PC-9 (cell line): Measurements from ENCODE around the gene ATG16L1. TPM values are rescaled to one million over a fixed set of nuclear protein-coding genes. Genes with fewer than 3 reads are reported as not detected.

Source experiments
- BruUV-seq: library from RNA; stranded (reverse); fragments of 400-500 nt; replicated peaks from 2 replicates; lab custom pipeline; 2021; lab: Mats Ljungman, UMichigan
- CTCF ChIA-PET: fragments of 300-600 bp; sonication (Branson Sonifier 250); formaldehyde crosslinking; loops from one replicate; lab custom pipeline; 2022; ENCODE audit warnings: antibody characterized with exemption; lab: Charles Lee
- POLR2A ChIA-PET: fragments of 300-600 bp; sonication (Branson Sonifier 250); formaldehyde crosslinking; loops from one replicate; lab custom pipeline; 2022; ENCODE audit warnings: antibody characterized with exemption; ENCODE audit not compliant: unreplicated experiment; lab: Charles Lee
- DNase-seq, 2 experiments: peaks; one replicate each; pipeline versions ENCODE4 v3.0.0 to v3.0.0-alpha.2; 2015 to 2022; ENCODE audit warnings: mixed read lengths in 1 of 2
- H2AFZ ChIP-seq: fragments of 200-600 bp; sonication (generic); 2 replicates; pipeline ENCODE4 v1.8.1; 2017; ENCODE audit warnings: antibody characterized with exemption
- H3F3A ChIP-seq: fragments of 200-600 bp; sonication (generic); 2 replicates; pipeline ENCODE4 v1.8.1; 2017; ENCODE audit warnings: antibody characterized with exemption, mild to moderate bottlenecking, low read depth; ENCODE audit not compliant: insufficient read depth
- H3K27ac ChIP-seq: fragments of 200-600 bp; sonication (generic); 2 replicates; pipeline ENCODE4 v1.6.1; 2016; ENCODE audit warnings: mixed run types
- H3K27me3 ChIP-seq: fragments of 200-600 bp; sonication (generic); 2 replicates; pipeline ENCODE4 v1.6.1; 2016; ENCODE audit warnings: low read depth, mixed run types; ENCODE audit not compliant: insufficient read depth
- H3K36me3 ChIP-seq: fragments of 200-600 bp; sonication (generic); 2 replicates; pipeline ENCODE4 v1.6.1; 2016; ENCODE audit warnings: low read depth, mixed run types
- H3K4me1 ChIP-seq: fragments of 200-600 bp; sonication (generic); replicated peaks from 2 replicates; pipeline ENCODE4 v1.6.1; 2016; ENCODE audit warnings: mixed run types; ENCODE audit not compliant: insufficient read depth
- H3K4me2 ChIP-seq: fragments of 200-600 bp; sonication (generic); 2 replicates; pipeline ENCODE4 v1.6.1; 2017; ENCODE audit warnings: mixed run types
- H3K4me3 ChIP-seq: fragments of 200-600 bp; sonication (generic); 2 replicates; pipeline ENCODE4 v1.6.1; 2016; ENCODE audit warnings: mixed run types
- H3K79me2 ChIP-seq: fragments of 200-600 bp; sonication (generic); 2 replicates; pipeline ENCODE4 v1.6.1; 2017; ENCODE audit warnings: low read depth, mixed run types
- H3K9me2 ChIP-seq: fragments of 200-600 bp; sonication (generic); 2 replicates; pipeline ENCODE4 v1.8.1; 2017; ENCODE audit warnings: mild to moderate bottlenecking; ENCODE audit not compliant: insufficient read depth
- H3K9me3 ChIP-seq: fragments of 200-600 bp; sonication (generic); 2 replicates; pipeline ENCODE4 v1.8.1; 2016; ENCODE audit warnings: low read depth; ENCODE audit not compliant: insufficient read depth
- H4K20me1 ChIP-seq: fragments of 200-600 bp; sonication (generic); 2 replicates; pipeline ENCODE4 v1.8.1; 2017; ENCODE audit not compliant: insufficient read depth
- EZH2 ChIP-seq: fragments of 200-600 bp; sonication (generic); IDR thresholded peaks from 2 replicates; pipeline ENCODE4 v1.8.0; 2017; ENCODE audit warnings: antibody characterized with exemption, low read depth
- intact Hi-C: fragments of 100-400 bp; cut with micrococcal nuclease; formaldehyde crosslinking; loops from one replicate; pipeline ENCODE4 v1.10.0; 2022; ENCODE audit not compliant: unreplicated experiment
- total RNA-seq: library from RNA; stranded (reverse); gene quantifications from 2 replicates; pipeline ENCODE4 v1.2.3, GENCODE V29; 2021
- TF ChIP-seq, protein P1 (sequence below): fragments of 200-600 bp; sonication (generic); conservative IDR thresholded peaks from 2 replicates; pipeline ENCODE4 v1.6.1; 2017; ENCODE audit warnings: mixed run types, antibody characterized with exemption, mild to moderate bottlenecking, moderate library complexity

Gene ATG16L1
- total RNA-seq, 1 experiment from 2014 or later: 55.7 TPM

DNA sequence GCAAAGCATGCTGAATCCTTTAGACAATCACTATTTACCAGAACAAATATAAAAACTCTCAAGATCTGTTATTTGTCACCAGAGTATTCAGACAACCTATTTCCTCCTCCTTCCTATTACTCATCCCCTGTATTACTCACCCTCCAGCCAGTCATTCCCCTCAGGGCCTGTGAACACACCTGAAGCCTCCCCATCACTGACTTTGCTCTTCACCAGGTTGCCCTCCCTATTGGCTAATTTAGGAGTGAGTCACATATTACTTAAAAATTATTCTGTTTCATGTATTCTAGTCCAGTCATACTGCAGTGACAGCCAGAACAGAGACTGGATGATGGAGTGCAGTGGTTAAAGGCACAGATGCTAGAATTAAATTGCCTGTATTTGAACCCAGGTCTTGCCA, 3.7 kb upstream of the ATG16L1 start:
- H3K4me1 ChIP-seq: peaks cover 68% of the 10 kb centered on the region
- TF ChIP-seq, protein P1, sequence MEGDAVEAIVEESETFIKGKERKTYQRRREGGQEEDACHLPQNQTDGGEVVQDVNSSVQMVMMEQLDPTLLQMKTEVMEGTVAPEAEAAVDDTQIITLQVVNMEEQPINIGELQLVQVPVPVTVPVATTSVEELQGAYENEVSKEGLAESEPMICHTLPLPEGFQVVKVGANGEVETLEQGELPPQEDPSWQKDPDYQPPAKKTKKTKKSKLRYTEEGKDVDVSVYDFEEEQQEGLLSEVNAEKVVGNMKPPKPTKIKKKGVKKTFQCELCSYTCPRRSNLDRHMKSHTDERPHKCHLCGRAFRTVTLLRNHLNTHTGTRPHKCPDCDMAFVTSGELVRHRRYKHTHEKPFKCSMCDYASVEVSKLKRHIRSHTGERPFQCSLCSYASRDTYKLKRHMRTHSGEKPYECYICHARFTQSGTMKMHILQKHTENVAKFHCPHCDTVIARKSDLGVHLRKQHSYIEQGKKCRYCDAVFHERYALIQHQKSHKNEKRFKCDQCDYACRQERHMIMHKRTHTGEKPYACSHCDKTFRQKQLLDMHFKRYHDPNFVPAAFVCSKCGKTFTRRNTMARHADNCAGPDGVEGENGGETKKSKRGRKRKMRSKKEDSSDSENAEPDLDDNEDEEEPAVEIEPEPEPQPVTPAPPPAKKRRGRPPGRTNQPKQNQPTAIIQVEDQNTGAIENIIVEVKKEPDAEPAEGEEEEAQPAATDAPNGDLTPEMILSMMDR: no peak
- TF ChIP-seq EZH2: no peak
- peaks cover 63% of the 10 kb centered on the region for H3F3A ChIP-seq
- DNase-seq: peak; percentile 94 to 100
- H3K4me3 ChIP-seq: no peak overlapping the region; the same call in 1 of the 2 replicates
- ChIA-PET CTCF (no interaction called here), POLR2A (no interaction called here)
- no peaks in the 10 kb centered on the region for H3K36me3 ChIP-seq
- H3K27me3 ChIP-seq: no peaks in the 10 kb centered on the region
- intact Hi-C loops: loop anchor here (1.0 to 2.0 kb wide), 6 partner anchors 36 to 267 kb away; no protein-coding TSS in a partner anchor
- BruUV-seq: no TSS peak
- H4K20me1 ChIP-seq: no peaks in the 10 kb centered on the region
- H3K4me2 ChIP-seq: peak overlapping the region; percentile 65
- H3K9me3 ChIP-seq: no peaks in the 10 kb centered on the region
- H3K79me2 ChIP-seq: peaks cover 13% of the 10 kb centered on the region
- peak overlapping the region; percentile 93 for H3K27ac ChIP-seq
- H3K9me2 ChIP-seq: no peaks in the 10 kb centered on the region
- H2AFZ ChIP-seq: no peak overlapping the region

GRCh38 chr2:233248999-233249398, 2.5 kb upstream of the ATG16L1 start:
- Histone ChIP-seq H3K9me3 (no peaks in the 10 kb centered on the region), H3K27me3 (no peaks in the 10 kb centered on the region), H3K79me2 (peaks cover 25% of the 10 kb centered on the region), H3K4me2 (0 out of 2 replicates have a peak overlapping the region, but pooled peaks have one; percentile 62), H3K9me2 (no peaks in the 10 kb centered on the region), H3K27ac (peak overlapping the region; percentile 93), H2AFZ (no peak overlapping the region), H3K4me1 (peaks cover 71% of the 10 kb centered on the region), H4K20me1 (0 out of 2 replicates have a peak, but pooled peaks cover 7% of the 10 kb centered on the region), H3K36me3 (peaks cover 5% of the 10 kb centered on the region), H3K4me3 (no peak overlapping the region), H3F3A (peaks cover 64% of the 10 kb centered on the region)
- intact Hi-C loops: no loop called here
- ChIA-PET CTCF (interaction anchor here (0.6 kb wide), 1 partner anchor 357 kb away, joined by 4 read pairs; no protein-coding TSS in a partner anchor), POLR2A (no interaction called here)
- no peak for DNase-seq
- no TSS peak for BruUV-seq
- no peak for TF ChIP-seq EZH2
- TF ChIP-seq, protein P1: no peak

DNA sequence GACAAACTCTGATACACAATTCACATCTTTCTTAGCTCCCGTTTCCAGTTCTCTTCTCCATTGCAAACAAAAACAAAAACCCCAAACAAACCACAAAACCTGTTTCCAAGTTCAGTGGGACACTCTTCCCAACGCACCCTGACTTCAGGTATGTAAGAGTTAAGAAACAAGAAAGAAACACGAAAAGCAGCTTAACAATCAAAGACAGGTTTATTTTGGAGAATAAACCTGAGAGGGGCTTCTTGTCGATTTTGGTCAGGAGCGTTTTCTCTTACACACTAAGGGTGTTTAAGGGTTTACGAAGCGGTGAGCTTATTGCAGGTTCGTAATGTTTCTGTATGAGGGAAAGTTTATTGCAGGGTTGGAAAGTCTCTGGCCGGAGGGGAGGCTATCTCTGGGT, 905 bp upstream of the ATG16L1 start:
- H3K4me1 ChIP-seq: peaks cover 67% of the 10 kb centered on the region
- no peak overlapping the region for H2AFZ ChIP-seq
- no peak for DNase-seq
- intact Hi-C loops: loop anchor here (5.0 kb wide), 5 partner anchors 102 to 698 kb away; partner anchors contain the start of genes DGKD, EIF4E2, TIGD1 and UGT1A6
- POLR2A ChIA-PET: no interaction called here
- H4K20me1 ChIP-seq: peaks cover 17% of the 10 kb centered on the region; the same call in 1 of the 2 replicates
- CTCF ChIA-PET: interaction anchor here (1.0 to 1.5 kb wide), 2 partner anchors 269 to 398 kb away, joined by 3 to 4 read pairs; no protein-coding TSS in a partner anchor
- H3K9me2 ChIP-seq: no peaks in the 10 kb centered on the region
- peaks cover 15% of the 10 kb centered on the region for H3K36me3 ChIP-seq
- no TSS peak for BruUV-seq
- H3K27me3 ChIP-seq: no peaks in the 10 kb centered on the region
- no peak overlapping the region for H3K27ac ChIP-seq
- no peaks in the 10 kb centered on the region for H3K9me3 ChIP-seq
- H3K79me2 ChIP-seq: peaks cover 41% of the 10 kb centered on the region
- H3F3A ChIP-seq: peaks cover 50% of the 10 kb centered on the region
- no peak overlapping the region for H3K4me2 ChIP-seq
- TF ChIP-seq EZH2: no peak
- TF ChIP-seq, protein P1: no peak
- H3K4me3 ChIP-seq: no peak overlapping the region
